ENCODE measurements around the gene TMEM232. TPM values are rescaled to one million over a fixed set of nuclear protein-coding genes. Genes with fewer than 3 reads are reported as not detected.

The TMEM232 gene
- total and polyA plus RNA-seq, 2 experiments from 2014 or later, result 1.3 to 1.9 TPM

DNA sequence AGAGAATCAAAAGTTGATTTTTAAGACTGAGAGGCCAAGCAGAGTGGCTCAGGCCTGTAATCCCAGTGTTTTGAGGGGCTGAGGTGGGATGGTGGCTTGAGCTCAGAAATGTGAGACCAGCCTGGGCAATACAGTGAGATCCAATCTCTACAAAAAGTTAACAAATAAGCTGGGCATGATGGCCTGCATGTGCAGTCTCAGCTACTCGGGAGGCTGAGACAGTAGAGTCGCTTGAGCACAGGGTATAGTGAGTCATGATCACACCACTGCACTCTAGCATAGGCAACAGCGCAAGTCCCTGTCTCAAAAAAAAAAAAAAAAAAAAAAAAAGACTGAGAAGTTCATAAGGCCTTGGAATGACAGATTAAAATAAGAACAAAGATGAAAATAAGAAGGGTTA is 177.2 kb downstream of the TMEM232 start (continued):
- no peak for TF ChIP-seq EZH2 (IDR thresholded peaks at IDR 0.05; ENCODE audit: low read depth, unreplicated experiment)
- TF ChIP-seq REST (IDR thresholded peaks at IDR 0.05; ENCODE audit: unreplicated experiment), result no peak
- no peak for TF ChIP-seq ZNF114 (CRISPR knock-in tag; IDR thresholded peaks at IDR 0.05)
- no peak for TF ChIP-seq CREB1 (CRISPR knock-in tag; IDR thresholded peaks at IDR 0.05; ENCODE audit: low read depth)
- no peak for TF ChIP-seq ZNF331 (CRISPR knock-in tag; IDR thresholded peaks at IDR 0.05; ENCODE audit: low read depth)
- no peak for TF ChIP-seq NANOG (IDR thresholded peaks at IDR 0.05; ENCODE audit: borderline replicate concordance)
- no peak for TF ChIP-seq JUNB (IDR thresholded peaks at IDR 0.05; ENCODE audit: unreplicated experiment)

DNA sequence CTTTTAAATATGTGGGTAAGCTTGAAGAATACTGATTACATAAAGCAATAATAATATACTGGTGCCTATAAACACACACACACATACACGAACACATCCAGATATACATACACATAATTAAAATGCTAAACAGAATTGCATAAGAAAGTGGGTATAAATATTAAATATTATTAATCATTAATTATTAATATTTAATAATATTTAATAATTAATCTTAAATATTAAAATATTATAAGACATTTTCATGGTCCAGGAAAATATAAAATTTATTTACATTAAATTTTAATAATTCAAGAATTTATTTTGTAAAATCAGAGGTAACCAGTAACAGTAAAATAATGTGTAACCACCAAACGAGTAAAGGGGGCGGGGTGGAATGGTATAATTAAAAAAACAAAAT is 178.3 kb downstream of the TMEM232 start:
- H3K27ac Mint-ChIP-seq, result no peak overlapping the region
- H3K4me3 ChIP-seq, result no peak overlapping the region
- DNase-seq (ENCODE audit: low spot score) (no peak), ATAC-seq (no peak)
- no peaks in the 10 kb centered on the region for H3K36me3 Mint-ChIP-seq (ENCODE audit: low read depth)
- H3K27me3 ChIP-seq (ENCODE audit: insufficient read depth), result no peaks in the 10 kb centered on the region
- no peak overlapping the region for H3K4me3 Mint-ChIP-seq
- H4K20me1 ChIP-seq (replicated peaks; ENCODE audit: insufficient read depth), result no peaks in the 10 kb centered on the region
- no peak overlapping the region for H3K4me2 ChIP-seq
- no peak overlapping the region for H3K27ac ChIP-seq (ENCODE audit: low read depth)
- no peaks in the 10 kb centered on the region for H3K9me2 ChIP-seq (ENCODE audit: insufficient read depth)
- H3K27me3 Mint-ChIP-seq (ENCODE audit: insufficient read depth, low read depth, poor library complexity), result no peaks in the 10 kb centered on the region
- no peaks in the 10 kb centered on the region for H3F3A ChIP-seq (replicated peaks; ENCODE audit: low read depth)
- H3K79me2 ChIP-seq (replicated peaks; ENCODE audit: insufficient read depth), result no peaks in the 10 kb centered on the region
- H2AFZ ChIP-seq, result no peak overlapping the region
- H3K9me3 Mint-ChIP-seq, result no peaks in the 10 kb centered on the region; the same call in 2 of the 3 replicates
- H3K4me1 ChIP-seq (ENCODE audit: insufficient read depth), result no peaks in the 10 kb centered on the region
- peaks cover 3% of the 10 kb centered on the region; the same call in 2 of the 3 replicates for H3K4me1 Mint-ChIP-seq
- no peaks in the 10 kb centered on the region for H3K36me3 ChIP-seq (ENCODE audit: insufficient read depth)
- no peak for TF ChIP-seq NANOG (IDR thresholded peaks at IDR 0.05; ENCODE audit: borderline replicate concordance)
- no peak for TF ChIP-seq ZNF331 (CRISPR knock-in tag; IDR thresholded peaks at IDR 0.05; ENCODE audit: low read depth)
- no peak for TF ChIP-seq EZH2phosphoT487 (IDR thresholded peaks at IDR 0.05; ENCODE audit: unreplicated experiment)
- no peak for TF ChIP-seq CTCF (conservative IDR thresholded peaks at IDR 0.05; ENCODE audit: low read depth in 2 of 2)
- TF ChIP-seq STAT1 (IDR thresholded peaks at IDR 0.05; ENCODE audit: unreplicated experiment), result no peak
- no peak for TF ChIP-seq ZNF114 (CRISPR knock-in tag; IDR thresholded peaks at IDR 0.05)
- no peak for TF ChIP-seq EZH2 (IDR thresholded peaks at IDR 0.05; ENCODE audit: low read depth, unreplicated experiment)
- TF ChIP-seq, protein P1, sequence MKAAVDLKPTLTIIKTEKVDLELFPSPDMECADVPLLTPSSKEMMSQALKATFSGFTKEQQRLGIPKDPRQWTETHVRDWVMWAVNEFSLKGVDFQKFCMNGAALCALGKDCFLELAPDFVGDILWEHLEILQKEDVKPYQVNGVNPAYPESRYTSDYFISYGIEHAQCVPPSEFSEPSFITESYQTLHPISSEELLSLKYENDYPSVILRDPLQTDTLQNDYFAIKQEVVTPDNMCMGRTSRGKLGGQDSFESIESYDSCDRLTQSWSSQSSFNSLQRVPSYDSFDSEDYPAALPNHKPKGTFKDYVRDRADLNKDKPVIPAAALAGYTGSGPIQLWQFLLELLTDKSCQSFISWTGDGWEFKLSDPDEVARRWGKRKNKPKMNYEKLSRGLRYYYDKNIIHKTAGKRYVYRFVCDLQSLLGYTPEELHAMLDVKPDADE (IDR thresholded peaks at IDR 0.05), result no peak
- no peak for TF ChIP-seq REST (IDR thresholded peaks at IDR 0.05; ENCODE audit: unreplicated experiment)
- TF ChIP-seq POLR2AphosphoS5 (IDR thresholded peaks at IDR 0.05; ENCODE audit: low read depth), result no peak
